IPS-15b (cell line): Measurements from ENCODE around the gene CUL3.
"Not testable (repeated sequence)": the region's sequence is repeated elsewhere in the genome, so short reads cannot be mapped to it uniquely, and the experiment has no call there.

Experiments
- H3K27me3 ChIP-seq: one replicate; pipeline ENCODE4 v1.6.1; 2013; ENCODE audit warnings: low read length; ENCODE audit not compliant: control insufficient read depth, insufficient read depth
- H3K36me3 ChIP-seq: one replicate; pipeline ENCODE4 v1.6.1; 2013; ENCODE audit warnings: low read length; ENCODE audit not compliant: control insufficient read depth, insufficient read depth
- H3K4me1 ChIP-seq: one replicate; pipeline ENCODE4 v1.6.1; 2013; ENCODE audit warnings: mild to moderate bottlenecking, low read length; ENCODE audit not compliant: control insufficient read depth, insufficient read depth
- H3K4me3 ChIP-seq: one replicate; pipeline ENCODE4 v1.5.1; 2013; ENCODE audit warnings: low read depth, low read length
- H3K9ac ChIP-seq: one replicate; pipeline ENCODE4 v1.6.1; 2013; ENCODE audit warnings: low read depth, mild to moderate bottlenecking, low read length
- H3K9me3 ChIP-seq: one replicate; pipeline ENCODE4 v1.6.1; 2013; ENCODE audit warnings: mild to moderate bottlenecking, low read length; ENCODE audit not compliant: control insufficient read depth, insufficient read depth

Gene CUL3

GRCh38 chr2:224528171-224528570 lies 57.0 kb downstream of the CUL3 start:
- no peaks in the 10 kb centered on the region for H3K36me3 ChIP-seq
- H3K27me3 ChIP-seq = no peaks in the 10 kb centered on the region
- H3K4me1 ChIP-seq = peaks cover 15% of the 10 kb centered on the region
- no peak overlapping the region for H3K4me3 ChIP-seq
- H3K9ac ChIP-seq = no peak overlapping the region
- no peaks in the 10 kb centered on the region for H3K9me3 ChIP-seq

- Histone ChIP-seq H3K4me3 (no peak overlapping the region), H3K9ac (no peak overlapping the region), H3K36me3 (no peaks in the 10 kb centered on the region), H3K4me1 (peaks cover 7% of the 10 kb centered on the region), H3K27me3 (no peaks in the 10 kb centered on the region), H3K9me3 (no peaks in the 10 kb centered on the region)
Measured at GRCh38 chr2:224525774-224526173, 59.4 kb downstream of the CUL3 start.

- no peaks in the 10 kb centered on the region for H3K36me3 ChIP-seq
- H3K27me3 ChIP-seq = no peaks in the 10 kb centered on the region
- peaks cover 7% of the 10 kb centered on the region for H3K4me1 ChIP-seq
- H3K9me3 ChIP-seq = no peaks in the 10 kb centered on the region
- H3K9ac ChIP-seq = no peak overlapping the region
- no peak overlapping the region for H3K4me3 ChIP-seq
Measured at GRCh38 chr2:224524657-224525056, 60.5 kb downstream of the CUL3 start.

- H3K27me3 ChIP-seq = no peaks in the 10 kb centered on the region
- no peaks in the 10 kb centered on the region for H3K36me3 ChIP-seq
- H3K9me3 ChIP-seq = no peaks in the 10 kb centered on the region
- no peak overlapping the region for H3K9ac ChIP-seq
- H3K4me3 ChIP-seq = no peak overlapping the region
- peaks cover 7% of the 10 kb centered on the region for H3K4me1 ChIP-seq
Measured at GRCh38 chr2:224523626-224524577, 61.3 kb downstream of the CUL3 start.

GRCh38 chr2:224522483-224522882 lies 62.7 kb downstream of the CUL3 start:
- not testable (repeated sequence) for H3K9ac ChIP-seq, H3K27me3 ChIP-seq, H3K4me3 ChIP-seq, H3K36me3 ChIP-seq, H3K9me3 ChIP-seq, H3K4me1 ChIP-seq

GRCh38 chr2:224520064-224520463 lies 65.1 kb downstream of the CUL3 start:
- H3K27me3 ChIP-seq = no peaks in the 10 kb centered on the region
- H3K9me3 ChIP-seq = no peaks in the 10 kb centered on the region
- H3K36me3 ChIP-seq = no peaks in the 10 kb centered on the region
- H3K4me1 ChIP-seq = peaks cover 7% of the 10 kb centered on the region
- H3K4me3 ChIP-seq = no peak overlapping the region
- H3K9ac ChIP-seq = no peak overlapping the region

- Histone ChIP-seq H3K4me3 (no peak overlapping the region), H3K9me3 (no peaks in the 10 kb centered on the region), H3K9ac (no peak overlapping the region), H3K27me3 (no peaks in the 10 kb centered on the region), H3K4me1 (peaks cover 1% of the 10 kb centered on the region), H3K36me3 (no peaks in the 10 kb centered on the region)
Measured at GRCh38 chr2:224518806-224519580, 66.2 kb downstream of the CUL3 start.

GRCh38 chr2:224517963-224518362 lies 67.2 kb downstream of the CUL3 start:
- H3K36me3 ChIP-seq = no peaks in the 10 kb centered on the region
- H3K9ac ChIP-seq = no peak overlapping the region
- no peak overlapping the region for H3K4me3 ChIP-seq
- H3K27me3 ChIP-seq = no peaks in the 10 kb centered on the region
- no peaks in the 10 kb centered on the region for H3K9me3 ChIP-seq
- no peaks in the 10 kb centered on the region for H3K4me1 ChIP-seq

- H3K4me3 ChIP-seq, H3K4me1 ChIP-seq, H3K36me3 ChIP-seq, H3K9ac ChIP-seq, H3K9me3 ChIP-seq, H3K27me3 ChIP-seq: not testable (repeated sequence)
Measured at GRCh38 chr2:224516393-224516792, 68.8 kb downstream of the CUL3 start.

- no peaks in the 10 kb centered on the region for H3K27me3 ChIP-seq
- H3K36me3 ChIP-seq = no peaks in the 10 kb centered on the region
- no peaks in the 10 kb centered on the region for H3K4me1 ChIP-seq
- H3K9me3 ChIP-seq = no peaks in the 10 kb centered on the region
- no peak overlapping the region for H3K4me3 ChIP-seq
- no peak overlapping the region for H3K9ac ChIP-seq
Measured at GRCh38 chr2:224513991-224514390, 71.2 kb downstream of the CUL3 start.

- H3K27me3 ChIP-seq = no peaks in the 10 kb centered on the region
- no peak overlapping the region for H3K9ac ChIP-seq
- no peaks in the 10 kb centered on the region for H3K36me3 ChIP-seq
- no peak overlapping the region for H3K4me3 ChIP-seq
- H3K9me3 ChIP-seq = no peaks in the 10 kb centered on the region
- H3K4me1 ChIP-seq = no peaks in the 10 kb centered on the region
Measured at GRCh38 chr2:224507789-224508188, 77.4 kb downstream of the CUL3 start.

GRCh38 chr2:224506494-224506893 lies 78.7 kb downstream of the CUL3 start:
- Histone ChIP-seq H3K4me1 (no peaks in the 10 kb centered on the region), H3K27me3 (no peaks in the 10 kb centered on the region), H3K36me3 (no peaks in the 10 kb centered on the region), H3K9me3 (no peaks in the 10 kb centered on the region), H3K4me3 (no peak overlapping the region), H3K9ac (no peak overlapping the region)
